ENCODE results near the gene LTN1.
"Not testable (repeated sequence)": the region's sequence is repeated elsewhere in the genome, so short reads cannot be mapped to it uniquely, and the experiment has no call there.

Gene LTN1

DNA sequence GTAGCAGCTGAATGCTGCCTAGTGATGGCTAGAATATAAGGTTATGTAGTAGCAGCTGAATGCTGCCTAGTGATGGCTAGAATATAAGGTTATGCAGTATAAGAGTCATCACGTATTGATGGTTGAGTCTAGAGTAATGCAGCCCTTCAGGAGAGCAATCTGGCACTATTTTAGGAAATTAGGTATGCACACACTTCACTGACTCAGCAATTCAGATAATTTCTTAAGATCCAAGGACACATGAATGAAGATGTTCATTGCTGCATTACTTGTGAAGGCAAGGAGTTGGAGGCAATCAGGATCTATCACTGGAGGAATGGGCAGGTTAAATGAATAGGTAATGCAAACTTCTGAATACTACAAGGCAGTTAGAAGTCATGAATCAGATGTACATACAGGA lies 13.6 kb downstream of the LTN1 start:
- DNase-seq = no peak

- DNase-seq = peak; percentile 13
These were observed 17.3 kb downstream of the LTN1 start for GRCh38 chr21:28975397-28975796.

DNA sequence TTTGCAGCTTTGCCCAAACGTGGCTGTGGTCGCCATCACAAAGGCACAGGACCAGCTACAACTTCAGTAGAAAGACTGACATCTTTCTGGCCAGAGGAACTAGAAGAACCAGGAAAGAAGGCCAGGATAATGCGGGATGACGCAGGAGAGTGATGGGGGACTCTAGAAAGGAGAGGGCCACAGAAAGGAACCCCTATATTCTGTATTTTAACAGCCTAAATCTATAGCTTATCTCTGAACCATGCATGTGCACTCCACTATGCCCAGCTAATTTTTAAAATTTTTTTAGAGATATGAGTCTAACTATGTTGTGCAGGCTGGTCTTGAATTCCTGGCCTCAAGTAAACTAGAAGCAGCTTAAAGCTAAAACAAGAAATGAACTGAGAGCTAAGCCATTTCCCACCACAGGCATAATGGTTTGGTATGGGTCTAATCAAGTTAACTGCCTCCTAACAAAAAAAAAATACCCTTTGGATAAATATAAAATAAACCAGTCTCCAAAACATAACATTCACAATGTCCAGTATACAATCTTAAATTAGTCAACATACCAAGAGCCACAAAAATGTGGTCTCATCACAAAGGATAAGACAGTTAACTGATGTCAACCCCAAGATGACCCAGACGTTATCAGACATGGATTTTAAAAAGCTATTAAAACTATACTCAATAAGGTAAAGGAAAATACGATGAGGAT lies 18.0 kb downstream of the LTN1 start:
- DNase-seq = no peak

- no peak for DNase-seq
These were observed 20.3 kb downstream of the LTN1 start for GRCh38 chr21:28972398-28972797.

DNA sequence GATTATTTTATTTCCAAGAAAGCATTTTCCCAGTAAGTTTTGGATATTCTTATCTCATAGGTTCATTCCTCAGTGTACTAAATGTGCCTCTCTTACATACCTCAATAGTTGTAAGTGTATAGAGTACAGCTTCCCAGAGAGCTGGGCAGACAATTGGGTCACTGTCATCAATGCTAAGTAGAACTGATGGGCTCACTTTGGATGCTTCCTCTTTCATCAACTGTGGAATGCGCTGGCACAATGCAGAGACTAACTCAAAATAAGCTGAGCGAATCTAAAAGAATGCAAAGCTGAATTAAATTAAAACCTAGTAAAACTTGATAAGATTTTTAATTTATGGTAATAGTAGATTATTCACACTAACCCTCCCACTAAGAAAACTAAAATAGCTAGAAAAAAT lies 21.5 kb downstream of the LTN1 start:
- no peak for DNase-seq

GRCh38 chr21:28963831-28964230 lies 28.8 kb downstream of the LTN1 start:
- no peak for DNase-seq

GRCh38 chr21:28962465-28962864 lies 30.2 kb downstream of the LTN1 start:
- DNase-seq = no peak

GRCh38 chr21:28961927-28962326 lies 30.8 kb downstream of the LTN1 start:
- DNase-seq = no peak

- no peak for DNase-seq
These were observed 32.4 kb downstream of the LTN1 start for GRCh38 chr21:28960245-28960644.

DNA sequence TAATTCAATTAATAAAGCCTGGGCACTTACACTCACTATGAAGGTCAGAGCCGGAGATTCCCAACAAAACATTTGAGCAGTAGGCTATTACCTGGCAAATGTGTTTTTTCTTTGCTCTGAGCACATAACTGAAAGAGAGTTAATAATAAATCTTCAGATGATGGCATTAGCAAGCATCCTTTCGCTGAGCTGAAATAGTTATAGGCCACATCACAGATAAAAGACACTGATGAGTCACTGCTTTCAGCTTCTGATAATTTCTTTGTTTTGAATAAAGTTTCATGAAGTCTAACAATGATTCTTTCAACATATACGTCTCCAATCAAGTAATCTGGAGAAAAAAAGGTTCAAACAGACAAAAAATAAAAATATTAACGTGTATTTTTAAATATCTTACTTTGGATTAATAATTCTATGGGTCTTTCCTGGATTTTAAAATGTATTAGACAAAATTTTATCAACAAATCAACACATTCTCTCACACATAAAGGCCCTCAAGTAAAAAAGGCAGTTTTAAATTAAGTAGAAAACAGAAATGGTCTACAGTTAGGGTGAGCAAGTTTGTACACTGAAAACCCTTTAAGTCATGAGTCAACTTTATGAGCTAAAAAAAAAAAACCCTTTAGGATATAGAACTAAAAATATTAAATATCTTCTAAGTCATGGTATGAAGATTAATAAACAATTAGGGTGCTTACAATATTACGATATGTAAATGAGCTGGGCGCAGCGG lies 33.1 kb downstream of the LTN1 start:
- no peak for DNase-seq

GRCh38 chr21:28953247-28953646 lies 39.4 kb downstream of the LTN1 start:
- DNase-seq = no peak

DNA sequence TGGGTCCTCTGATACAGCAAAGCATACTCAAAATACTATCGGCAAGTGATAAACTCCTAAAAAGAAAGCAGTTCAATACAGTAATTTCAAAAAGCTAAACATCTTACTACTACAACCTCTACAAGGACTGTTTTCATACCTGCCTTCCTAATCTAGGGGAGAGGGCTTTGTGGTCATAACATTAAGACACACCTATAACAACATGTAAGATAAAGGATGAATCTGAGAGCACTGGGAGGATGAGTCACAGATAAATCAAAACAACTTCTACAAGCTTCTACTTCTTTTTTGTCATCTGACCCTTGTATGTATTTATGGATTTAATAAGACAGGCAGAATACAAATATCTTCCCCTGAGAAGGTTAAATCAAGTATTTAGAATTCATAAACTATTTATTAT lies 40.0 kb downstream of the LTN1 start:
- DNase-seq = no peak

DNA sequence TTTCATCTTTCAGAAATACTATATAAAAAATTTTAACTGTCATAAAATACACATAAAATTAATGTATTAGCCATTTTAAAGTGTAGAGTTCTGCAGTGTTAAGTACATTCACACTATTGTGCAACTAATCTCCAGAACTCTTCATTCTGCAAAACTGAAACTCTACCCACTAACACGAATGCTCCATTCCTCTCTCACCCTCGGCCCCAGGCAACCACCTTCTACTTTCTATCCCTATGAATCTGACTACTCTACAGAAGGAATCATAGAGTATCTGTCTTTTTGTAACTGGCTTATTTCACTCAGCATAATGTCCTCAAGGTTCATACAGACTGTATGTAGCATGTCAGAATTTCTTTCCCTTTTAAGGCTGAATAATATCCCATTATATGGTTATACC lies 43.4 kb downstream of the LTN1 start:
- no peak for DNase-seq

GRCh38 chr21:28944296-28944695 lies 48.4 kb downstream of the LTN1 start:
- DNase-seq = no peak

DNA sequence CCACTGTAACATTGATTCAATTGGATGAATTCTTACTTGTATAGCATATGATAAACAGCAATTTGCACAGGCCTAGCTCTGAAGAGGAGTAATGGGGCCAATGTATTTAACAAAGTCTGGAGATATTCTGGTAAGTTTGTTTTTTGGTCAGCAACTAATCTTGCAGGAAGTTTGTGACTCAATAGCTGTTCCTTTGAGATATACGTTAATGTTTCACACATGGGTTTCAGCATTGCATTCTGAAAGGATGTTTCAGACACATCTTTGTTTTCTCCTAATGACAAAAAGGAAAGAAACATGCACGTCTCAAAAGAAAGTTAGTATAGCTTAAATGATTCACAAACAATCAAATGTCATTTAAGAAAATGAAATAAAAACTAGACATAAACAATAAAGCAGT lies 49.0 kb downstream of the LTN1 start:
- DNase-seq = no peak

DNA sequence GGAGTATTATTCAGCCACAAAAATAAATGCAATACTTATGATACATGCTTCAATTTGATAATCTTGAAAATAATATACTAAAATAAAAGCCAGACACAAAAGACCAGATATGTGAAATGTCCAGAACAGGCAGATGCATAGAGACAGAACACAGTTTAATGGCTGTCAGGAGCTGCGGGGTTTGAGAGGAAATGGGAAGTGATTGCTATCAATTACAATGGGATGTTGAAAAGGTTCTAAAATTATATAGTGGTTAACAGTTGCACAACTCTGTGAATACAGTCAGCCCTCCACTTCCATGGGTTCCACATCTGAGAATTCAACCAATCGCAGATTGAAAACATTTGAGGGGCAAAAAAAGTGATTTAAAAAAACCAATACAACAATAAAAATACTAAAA lies 54.0 kb downstream of the LTN1 start:
- no peak for DNase-seq

DNA sequence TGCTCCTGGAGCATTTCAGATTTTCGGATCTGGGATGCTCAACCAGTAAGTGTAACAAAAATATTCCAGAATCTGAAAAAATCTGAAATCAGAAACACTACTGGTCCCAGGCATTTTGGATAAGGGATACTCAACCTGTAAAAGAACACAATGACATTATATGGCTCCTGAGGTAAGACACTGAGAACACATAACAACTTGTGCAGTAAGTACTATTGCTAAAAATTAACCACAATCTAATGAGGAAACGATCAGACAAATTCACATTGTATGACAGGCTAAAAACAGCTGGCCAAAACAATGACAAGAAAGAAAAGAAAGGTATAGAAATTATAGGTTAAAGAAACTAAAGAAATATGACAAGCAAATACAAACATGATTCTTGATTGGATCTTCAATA lies 54.9 kb downstream of the LTN1 start:
- DNase-seq = no peak

- DNase-seq = no peak
These were observed 56.0 kb downstream of the LTN1 start for GRCh38 chr21:28936721-28937120.

DNA sequence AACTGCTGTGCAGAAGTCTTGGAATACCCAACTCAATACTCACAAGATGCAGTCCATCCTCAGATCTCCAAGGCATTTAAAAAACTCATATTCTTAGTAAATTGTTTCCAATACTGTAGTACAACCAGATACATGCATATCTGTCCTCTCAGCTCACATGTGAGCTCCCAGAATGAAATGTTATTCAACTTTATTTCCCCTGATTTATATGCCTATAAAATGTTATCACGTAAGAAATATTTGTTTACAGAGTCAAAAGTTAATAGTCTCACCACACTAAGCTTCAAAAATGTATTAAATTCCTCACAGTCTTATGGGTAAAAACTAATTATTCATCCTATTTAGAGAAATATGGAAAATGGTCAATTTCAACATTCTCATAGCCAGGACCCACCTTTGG lies 56.6 kb downstream of the LTN1 start:
- DNase-seq = no peak

DNA sequence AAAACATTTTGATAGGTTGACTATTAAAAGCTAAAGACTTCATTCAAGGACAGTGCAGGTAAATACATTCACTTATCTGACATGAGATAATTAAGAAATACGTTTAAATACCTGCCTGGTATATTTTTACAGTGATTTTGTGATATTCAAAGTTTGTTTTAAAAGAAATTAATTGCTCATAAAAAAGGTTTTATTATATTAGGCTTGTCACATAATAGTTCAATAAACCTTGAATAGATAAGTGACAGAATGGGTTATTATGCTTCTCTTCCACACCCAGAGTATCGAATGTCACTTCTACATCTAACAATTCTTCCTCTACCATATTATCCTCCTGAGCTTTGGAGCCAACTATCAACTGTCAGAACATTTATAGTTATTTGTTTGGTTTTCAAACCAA lies 60.0 kb downstream of the LTN1 start:
- DNase-seq = no peak

DNA sequence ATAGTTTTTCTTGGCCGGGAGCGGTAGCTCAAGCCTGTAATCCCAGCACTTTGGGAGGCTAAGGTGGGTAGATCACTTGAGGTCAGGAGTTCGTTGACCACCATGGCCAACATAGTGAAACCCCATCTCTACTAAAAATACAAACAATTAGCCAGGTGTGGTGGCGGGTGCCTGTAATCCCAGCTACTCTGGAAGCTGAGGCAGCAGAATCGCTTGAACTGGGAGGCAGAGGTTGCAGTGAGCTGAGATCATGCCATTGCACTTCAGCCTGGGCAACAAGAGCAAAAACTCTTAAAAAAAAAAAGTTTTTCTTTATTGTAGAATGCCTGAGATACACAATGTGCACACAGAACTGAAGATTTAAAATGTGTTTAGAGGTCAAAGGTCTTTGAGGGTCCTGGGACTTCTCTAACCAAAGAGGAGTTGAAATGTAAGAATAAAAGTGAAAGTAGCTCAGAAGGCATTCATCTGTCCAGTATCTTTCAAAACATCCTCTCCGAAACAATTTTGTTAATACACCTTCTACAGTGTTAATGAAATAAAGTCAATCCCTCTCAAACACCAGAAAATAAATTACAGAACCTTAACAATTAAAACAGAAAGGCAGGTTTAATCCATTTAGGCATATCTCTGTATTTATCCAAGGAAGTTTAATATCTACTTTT lies 60.8 kb downstream of the LTN1 start:
- DNase-seq = not testable (repeated sequence)

DNA sequence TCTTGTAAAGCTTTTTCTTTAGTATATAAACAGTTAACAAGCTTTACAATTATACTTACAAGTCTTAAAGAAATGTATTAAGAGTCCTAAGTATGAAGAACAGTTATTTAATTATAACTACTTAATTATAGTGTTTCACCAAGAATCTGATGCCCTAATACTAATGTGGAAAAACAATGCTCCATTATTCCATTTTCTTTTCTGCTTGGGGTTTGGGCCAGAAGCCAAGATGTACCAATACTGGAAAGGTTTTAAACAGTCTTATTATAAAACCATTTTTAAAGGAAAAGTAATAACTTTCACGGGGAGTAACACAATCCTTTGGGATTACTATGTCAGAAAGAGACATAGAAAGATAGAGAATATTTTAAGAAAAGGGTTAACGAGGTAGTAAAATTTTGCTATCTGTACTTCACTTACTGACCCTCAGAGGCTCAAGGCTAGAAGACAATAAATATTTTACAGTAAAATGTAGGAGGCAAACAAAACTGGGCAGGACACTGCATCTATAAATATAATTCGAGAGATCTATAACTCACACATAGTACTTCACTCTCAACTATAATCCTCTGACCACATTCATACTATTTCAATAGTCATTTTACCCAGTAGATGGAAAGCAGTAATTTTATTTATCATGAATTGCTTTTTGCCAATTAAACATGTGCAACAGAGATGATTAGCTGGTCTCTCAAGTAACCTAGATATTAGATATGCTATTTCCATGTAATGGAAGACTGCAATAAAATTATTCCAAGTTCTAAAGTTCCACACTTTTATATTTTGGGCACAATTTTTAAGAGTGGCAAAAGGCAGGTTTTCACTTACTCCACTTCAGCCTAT lies 63.9 kb downstream of the LTN1 start:
- no peak for DNase-seq

GRCh38 chr21:28927130-28927529 lies 65.5 kb downstream of the LTN1 start:
- DNase-seq = no peak

Measured in NCI-H2171 treated with DMSO at 0.1 percent for 48 hours (cell line).